Activated T-helper 1 cell treated with Interleukin-2 at 50 U/mL for 16 hours (primary cell): ENCODE results near the gene KRTAP10-5.
"Not testable (repeated sequence)": the region's sequence is repeated elsewhere in the genome, so short reads cannot be mapped to it uniquely, and the experiment has no call there.

Experiments
- DNase-seq: peaks from one replicate; pipeline ENCODE4 v3.0.0-alpha.2; 2020; ENCODE audit warnings: low read depth

Gene KRTAP10-5

DNA sequence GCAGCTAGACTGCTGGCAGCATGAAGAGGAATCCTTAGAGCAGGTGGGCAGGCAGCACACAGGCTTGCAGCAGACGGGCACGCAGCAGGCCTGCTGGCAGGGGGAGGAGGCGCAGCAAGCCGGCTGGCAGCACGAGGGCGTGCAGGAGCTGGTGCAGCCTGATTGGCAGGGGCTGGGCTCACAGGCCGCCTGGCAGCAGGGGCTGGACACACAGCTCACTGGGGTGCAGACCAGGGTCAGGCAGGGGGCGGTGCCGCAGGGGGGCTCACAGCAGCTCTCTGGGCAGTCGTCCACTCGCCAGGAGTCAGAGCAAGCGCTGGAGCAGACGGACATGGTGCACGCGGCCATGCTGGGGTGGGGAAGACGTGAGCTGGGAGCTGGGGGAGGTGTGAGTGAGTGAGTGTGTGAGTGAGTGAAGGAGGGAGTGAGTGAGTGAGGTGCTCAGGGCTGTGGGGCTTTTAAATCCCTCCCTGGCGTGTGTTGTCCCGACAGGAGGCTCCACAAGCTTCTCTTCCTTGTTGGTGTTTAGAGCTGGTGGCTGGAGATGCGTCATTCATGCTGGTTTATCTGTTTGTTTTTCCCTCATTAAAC lies at the start of gene KRTAP10-5:
KRTAP10-5 (minus strand) TSS at position 374 of the 591 bp plus-strand sequence; CDS start at position 348, 26 bp downstream.
- DNase-seq: not testable (repeated sequence)

GRCh38 chr21:44628707-44629391 lies 48.4 kb upstream of the KRTAP10-5 start:
- DNase-seq: no peak

GRCh38 chr21:44627831-44628233 lies 47.4 kb upstream of the KRTAP10-5 start:
- DNase-seq: not testable (repeated sequence)

GRCh38 chr21:44627181-44627822 lies 46.9 kb upstream of the KRTAP10-5 start:
- DNase-seq: not testable (repeated sequence)

DNA sequence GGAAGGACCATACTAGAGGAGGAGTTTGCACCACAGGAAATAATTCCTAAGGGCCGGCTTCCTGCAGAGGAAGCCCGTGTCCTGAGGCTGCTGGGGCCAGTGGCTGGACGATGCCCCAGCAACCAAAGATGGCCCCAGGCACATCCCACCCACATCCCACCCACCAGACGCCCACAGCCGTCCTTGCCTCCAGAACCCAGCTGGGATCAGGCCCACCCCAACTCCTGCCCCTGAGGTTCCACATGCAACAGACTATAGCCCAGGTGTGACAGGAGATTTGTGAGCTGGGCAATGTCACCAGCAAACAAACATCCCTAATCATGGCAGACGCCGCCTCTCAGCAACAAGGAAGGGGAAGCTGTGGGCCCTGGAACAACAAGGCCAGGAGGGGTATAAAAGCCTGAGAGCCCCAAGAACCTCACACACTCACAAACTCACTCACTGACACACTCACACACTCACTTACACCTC lies 46.3 kb upstream of the KRTAP10-5 start, which contains the start of gene KRTAP10-9:
KRTAP10-9 (plus strand) TSS at position 421 of the 471 bp plus-strand sequence. CDS start 79 bp downstream, outside the sequence.
- DNase-seq: no peak

- DNase-seq: no peak
These were observed 45.9 kb upstream of the KRTAP10-5 start for GRCh38 chr21:44626262-44626661.

DNA sequence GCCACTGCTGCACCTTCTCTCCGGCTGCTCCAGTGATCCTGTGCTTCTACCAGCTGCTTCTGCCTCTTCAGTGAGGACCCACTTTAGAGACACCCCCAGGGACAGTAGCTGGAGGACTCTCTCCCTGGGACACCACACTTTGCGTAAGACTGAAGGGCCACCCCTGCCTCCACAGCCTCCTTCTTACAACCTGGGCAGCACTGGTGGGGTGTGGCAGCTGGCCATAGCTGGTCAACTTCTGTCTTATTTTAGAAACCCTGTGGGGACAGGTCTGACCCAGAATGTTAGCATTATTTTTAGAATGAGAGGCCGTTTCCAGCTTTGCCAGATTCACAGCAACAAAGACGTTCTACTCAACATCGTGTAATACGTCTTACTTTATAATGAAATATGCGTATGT lies 45.4 kb upstream of the KRTAP10-5 start:
- no peak for DNase-seq

- no peak for DNase-seq
These were observed 43.2 kb upstream of the KRTAP10-5 start for GRCh38 chr21:44623575-44623974.

- no peak for DNase-seq
These were observed 39.5 kb upstream of the KRTAP10-5 start for GRCh38 chr21:44619886-44620285.

DNA sequence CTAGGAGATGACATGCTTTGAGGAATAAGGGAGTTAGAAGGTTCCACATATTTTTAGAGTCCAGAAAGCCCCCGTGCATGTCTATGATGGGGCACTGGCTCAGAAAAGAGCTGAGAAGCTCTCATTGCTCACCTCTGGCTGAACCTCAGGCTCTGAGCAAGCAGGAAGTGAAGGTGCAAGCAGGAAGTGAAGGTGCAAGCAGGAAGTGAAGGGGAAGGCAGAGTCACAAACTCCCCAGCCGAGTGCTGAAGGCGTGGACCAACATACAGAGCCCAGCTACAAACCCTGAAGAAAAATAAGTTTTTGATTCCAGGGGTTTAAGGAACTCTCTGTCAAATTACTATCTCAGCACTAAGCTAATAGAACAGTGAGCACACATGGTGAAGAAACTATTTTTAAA lies 38.5 kb upstream of the KRTAP10-5 start:
- peak; percentile 43 for DNase-seq

DNA sequence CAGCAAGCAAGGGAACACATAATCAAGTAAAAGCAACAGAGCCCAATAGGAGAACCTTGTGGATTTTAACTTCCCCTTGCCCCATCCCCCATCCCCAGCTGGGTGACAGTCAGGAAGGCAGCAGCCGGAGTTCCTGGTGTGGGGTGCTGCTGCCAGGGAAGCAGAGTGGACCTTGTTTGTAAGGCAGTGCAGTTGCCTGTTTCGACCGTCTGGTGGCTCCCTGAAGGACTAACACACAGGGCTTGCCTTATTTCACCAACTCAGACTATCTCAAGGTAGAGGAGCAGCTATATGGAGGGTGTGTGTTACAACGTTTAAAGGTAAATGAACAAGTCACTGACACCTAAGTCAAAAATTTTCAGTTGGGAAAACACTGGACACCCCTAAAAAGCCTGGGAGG lies 38.1 kb upstream of the KRTAP10-5 start:
- DNase-seq: no peak

DNA sequence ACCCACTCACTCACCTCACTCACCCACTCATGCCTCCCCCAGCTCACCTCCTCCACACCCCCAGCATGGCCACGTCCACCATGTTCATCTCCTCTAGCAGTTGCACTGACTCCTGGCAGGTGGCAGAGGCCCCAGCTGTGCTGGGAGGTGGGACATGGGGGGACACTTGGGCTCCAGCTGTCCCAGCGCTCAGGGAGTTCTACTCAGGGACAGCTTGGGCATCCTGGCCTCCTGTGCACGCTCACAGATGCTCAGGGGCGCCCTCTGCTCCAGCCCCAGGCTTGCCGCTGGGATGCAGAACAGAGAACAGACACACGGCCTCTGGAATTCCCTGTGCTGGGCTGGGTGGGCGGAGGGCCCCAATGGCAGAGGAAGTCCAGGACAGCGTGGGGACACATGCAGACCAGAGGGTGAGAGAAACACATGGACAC lies 36.7 kb upstream of the KRTAP10-5 start:
- no peak for DNase-seq

GRCh38 chr21:44616591-44616926 lies 36.2 kb upstream of the KRTAP10-5 start:
- no peak for DNase-seq

GRCh38 chr21:44615911-44616590 lies 35.6 kb upstream of the KRTAP10-5 start:
- DNase-seq: no peak

GRCh38 chr21:44615466-44615865 lies 35.1 kb upstream of the KRTAP10-5 start:
- no peak for DNase-seq

DNA sequence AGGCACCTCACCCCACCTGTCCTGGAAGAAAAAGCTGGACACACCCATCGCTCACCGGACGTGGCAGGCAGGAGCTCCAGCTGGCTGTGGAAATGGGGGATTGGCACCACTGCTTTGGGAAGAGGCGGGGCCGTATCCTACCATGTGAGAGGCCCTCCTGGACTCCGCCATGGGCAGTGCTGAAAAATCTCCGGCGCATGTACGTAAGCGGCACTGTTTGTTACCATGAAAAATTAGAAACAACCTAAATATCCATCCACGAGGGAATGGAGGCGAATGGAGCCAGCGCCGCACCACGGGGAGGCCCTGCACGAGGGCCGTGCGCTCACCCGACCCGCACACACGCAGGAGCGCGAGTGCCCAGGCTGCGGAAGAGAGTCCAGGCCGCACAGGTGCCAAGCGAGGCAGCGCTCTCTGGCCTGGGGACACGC lies 34.6 kb upstream of the KRTAP10-5 start:
- no peak for DNase-seq

DNA sequence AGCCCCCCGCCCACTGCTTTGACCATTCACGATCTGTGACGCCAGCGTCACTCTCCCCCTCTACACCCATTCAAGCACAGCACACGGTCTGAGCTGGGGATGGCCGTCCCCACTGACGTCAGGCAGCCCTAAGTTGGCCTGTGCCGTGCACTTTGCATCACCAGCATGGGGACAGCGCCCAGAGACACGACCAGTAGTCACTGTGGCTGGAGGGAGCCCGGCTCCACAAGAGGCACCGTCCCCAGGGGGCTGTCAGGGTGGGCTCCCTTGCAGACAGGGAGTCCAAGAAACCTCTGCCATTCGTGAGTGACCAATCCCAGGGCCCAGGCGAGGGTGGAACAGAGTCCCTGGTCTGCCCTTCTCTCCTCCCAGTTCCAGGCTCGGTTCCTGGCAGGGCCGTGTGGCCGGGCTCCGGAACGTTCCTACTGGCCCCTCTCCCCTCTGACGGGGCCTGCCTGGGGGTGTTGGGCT lies 33.8 kb upstream of the KRTAP10-5 start:
- DNase-seq: no peak

DNA sequence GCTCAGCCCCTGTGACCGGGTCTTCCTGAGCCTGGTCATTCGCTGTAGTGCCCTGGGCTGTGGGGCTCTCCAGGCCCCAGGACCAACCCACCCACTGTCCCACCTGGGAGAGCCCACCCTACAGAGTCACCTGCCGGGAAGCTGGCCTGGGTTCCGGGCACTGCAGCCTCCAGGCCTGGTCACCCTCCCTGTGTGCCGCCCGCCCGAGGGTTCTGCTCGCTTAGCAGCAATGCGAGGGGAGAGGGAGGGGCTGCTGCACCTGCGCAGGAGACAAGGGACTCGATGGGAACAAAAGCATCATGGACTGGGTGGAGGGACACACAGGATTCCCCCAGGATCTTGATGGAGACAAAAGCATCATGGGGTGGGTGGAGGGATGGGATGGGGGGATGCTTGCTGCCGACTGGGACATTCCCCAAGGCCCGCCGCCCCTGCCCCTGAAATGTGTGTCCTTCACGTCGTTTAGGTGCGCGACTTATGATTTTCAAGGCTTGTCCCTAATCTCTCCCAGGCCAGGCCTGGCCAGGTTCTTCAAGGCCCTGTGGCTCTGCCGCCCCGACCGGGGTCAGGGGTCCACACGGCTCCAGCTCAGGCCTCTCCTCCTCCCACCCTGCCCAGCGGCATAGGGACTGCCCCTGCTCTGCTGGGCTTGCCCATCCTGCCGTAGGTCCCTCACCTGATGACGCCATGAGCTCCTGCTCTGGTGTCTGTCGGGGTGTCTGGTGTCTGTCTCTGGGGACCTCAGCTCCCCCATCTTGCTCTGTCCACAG lies 33.2 kb upstream of the KRTAP10-5 start:
- no peak for DNase-seq

GRCh38 chr21:44612669-44613229 lies 32.3 kb upstream of the KRTAP10-5 start:
- no peak for DNase-seq

DNA sequence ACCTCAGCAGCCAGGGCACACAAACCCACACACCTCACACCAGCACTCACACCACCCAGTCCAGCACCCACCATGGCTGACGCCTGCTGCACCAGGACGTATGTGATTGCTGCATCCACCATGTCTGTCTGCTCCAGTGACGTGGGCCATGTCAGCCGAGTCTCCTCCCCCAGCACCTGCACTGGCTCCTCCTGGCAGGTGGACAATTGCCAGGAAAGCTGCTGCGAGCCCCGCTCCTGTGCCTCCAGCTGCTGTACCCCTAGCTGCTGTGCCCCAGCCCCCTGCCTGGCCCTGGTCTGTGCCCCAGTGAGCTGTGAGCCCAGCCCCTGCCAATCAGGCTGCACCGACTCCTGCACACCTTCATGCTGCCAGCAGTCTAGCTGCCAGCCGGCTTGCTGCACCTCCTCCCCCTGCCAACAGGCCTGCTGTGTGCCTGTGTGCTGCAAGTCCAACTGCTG lies 31.7 kb upstream of the KRTAP10-5 start, which contains the start of gene KRTAP10-8:
KRTAP10-8 (plus strand) TSS at position 51 of the 458 bp plus-strand sequence; CDS start at position 73, 22 bp downstream.
- no peak for DNase-seq

DNA sequence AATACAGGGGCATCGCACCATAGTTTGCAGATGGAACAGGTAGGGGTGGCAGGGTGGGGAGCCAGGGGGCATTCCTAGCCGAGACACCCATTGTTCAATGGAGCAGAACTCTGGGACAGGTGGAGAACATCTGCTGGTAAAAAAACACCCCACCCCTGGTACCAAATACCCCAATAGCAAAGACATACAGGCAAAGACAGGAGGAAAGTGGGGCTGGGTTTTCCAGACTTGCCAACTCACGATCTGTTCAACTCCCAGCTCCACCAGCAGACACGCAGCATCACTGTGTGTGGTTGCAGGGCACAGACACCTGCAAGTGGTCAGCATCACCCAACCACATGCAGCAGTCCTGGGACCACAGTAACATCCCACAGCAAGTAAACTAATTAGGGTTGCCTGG lies 31.1 kb upstream of the KRTAP10-5 start:
- no peak for DNase-seq
